Osteocyte (in vitro differentiated cells): ENCODE results near the gene MFSD11. TPM values are rescaled to one million over a fixed set of nuclear protein-coding genes. Genes with fewer than 3 reads are reported as not detected.

Experiments used
- DNase-seq: peaks from one replicate; pipeline ENCODE4 v3.0.0; 2021; ENCODE audit warnings: mixed read lengths; ENCODE audit not compliant: unreplicated experiment; ENCODE audit errors: extremely low spot score
- H3K27ac Mint-ChIP-seq: one replicate; pipeline ENCODE4 v1.8.0; 2021; ENCODE audit warnings: mild to moderate bottlenecking, mixed read lengths; ENCODE audit not compliant: unreplicated experiment
- H3K27me3 Mint-ChIP-seq: one replicate; pipeline ENCODE4 v1.8.0; 2021; ENCODE audit warnings: mixed read lengths; ENCODE audit not compliant: unreplicated experiment
- H3K36me3 Mint-ChIP-seq: one replicate; pipeline ENCODE4 v1.8.0; 2021; ENCODE audit warnings: mixed read lengths; ENCODE audit not compliant: unreplicated experiment
- H3K4me1 Mint-ChIP-seq: one replicate; pipeline ENCODE4 v1.8.0; 2021; ENCODE audit warnings: mixed read lengths; ENCODE audit not compliant: unreplicated experiment
- H3K4me3 Mint-ChIP-seq: one replicate; pipeline ENCODE4 v1.8.0; 2021; ENCODE audit warnings: mild to moderate bottlenecking, moderate library complexity, mixed read lengths; ENCODE audit not compliant: unreplicated experiment
- H3K9me3 Mint-ChIP-seq: one replicate; pipeline ENCODE4 v1.8.0; 2021; ENCODE audit warnings: mixed read lengths; ENCODE audit not compliant: unreplicated experiment
- CTCF ChIP-seq: fragments of 200-600 bp; sonication (generic); IDR thresholded peaks from 2 replicates; pipeline ENCODE4 v1.5.0; 2021; ENCODE audit warnings: antibody characterized with exemption, mild to moderate bottlenecking, moderate library complexity
- total RNA-seq: library from RNA; stranded (reverse); gene quantifications from 2 replicates; pipeline ENCODE4 v1.2.1, GENCODE V29; 2021

Gene MFSD11
- total RNA-seq, 1 donor from 2014 or later, result 33.0 TPM

DNA sequence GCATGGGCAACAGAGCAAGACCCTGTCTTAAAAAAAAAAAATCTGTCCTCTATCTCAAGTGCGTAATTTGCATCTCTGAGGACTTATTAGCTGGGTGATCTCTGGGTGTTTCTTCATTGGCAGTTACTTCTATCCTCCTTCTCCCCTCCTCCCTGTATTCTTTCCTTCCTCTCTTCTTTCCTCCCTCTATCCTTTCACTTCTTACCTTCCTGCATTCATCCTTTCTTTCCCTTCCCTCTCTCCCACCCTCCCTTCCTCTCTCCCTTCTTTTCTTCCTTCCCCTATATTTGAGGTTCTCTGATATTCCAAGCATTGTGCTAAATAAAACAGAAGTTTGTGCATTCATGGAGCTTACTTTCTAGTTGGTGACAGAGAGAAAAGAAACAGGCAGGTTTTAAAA, 10.7 kb downstream of the MFSD11 start:
- TF ChIP-seq CTCF, result no peak
- Mint-ChIP-seq H3K27ac (no peak overlapping the region), H3K36me3 (peaks cover 29% of the 10 kb centered on the region), H3K27me3 (no peaks in the 10 kb centered on the region), H3K4me3 (no peak overlapping the region), H3K9me3 (no peaks in the 10 kb centered on the region), H3K4me1 (peaks cover 6% of the 10 kb centered on the region)
- no peak for DNase-seq

DNA sequence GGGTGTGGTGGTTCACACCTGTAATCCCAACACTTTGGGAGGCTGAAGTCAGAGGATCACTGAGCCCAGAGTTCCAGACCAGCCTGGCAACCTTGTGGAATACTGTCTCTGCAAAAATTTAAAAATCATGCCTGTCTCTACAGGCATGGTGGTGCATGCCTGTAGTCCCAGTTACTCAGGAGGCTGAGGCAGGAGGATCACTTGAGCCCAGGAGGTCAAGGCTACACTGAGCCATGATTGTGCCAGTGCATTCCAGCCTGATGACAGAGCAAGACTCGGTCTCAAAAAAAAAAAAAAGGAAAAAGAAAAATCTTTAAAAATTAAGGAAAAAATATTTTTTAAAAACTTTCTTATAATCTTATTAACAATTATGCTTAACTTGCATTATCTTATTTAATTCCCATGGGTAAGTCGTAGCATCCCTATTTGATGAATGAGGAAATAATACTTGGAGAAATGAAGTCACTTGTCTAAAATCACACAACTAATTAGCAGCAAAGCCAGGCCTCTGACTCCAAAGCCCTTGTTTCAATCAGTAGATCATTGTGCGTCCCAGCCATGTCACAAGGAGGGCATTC, 13.6 kb downstream of the MFSD11 start:
- no peak overlapping the region for H3K4me3 Mint-ChIP-seq
- H3K27ac Mint-ChIP-seq, result no peak overlapping the region
- H3K4me1 Mint-ChIP-seq, result peaks cover 7% of the 10 kb centered on the region
- peaks cover 10% of the 10 kb centered on the region for H3K36me3 Mint-ChIP-seq
- TF ChIP-seq CTCF, result no peak
- H3K9me3 Mint-ChIP-seq, result no peaks in the 10 kb centered on the region
- H3K27me3 Mint-ChIP-seq, result no peaks in the 10 kb centered on the region
- DNase-seq, result no peak

GRCh38 chr17:76752006-76752405, 14.1 kb downstream of the MFSD11 start:
- H3K9me3 Mint-ChIP-seq, result no peaks in the 10 kb centered on the region
- H3K27me3 Mint-ChIP-seq, result no peaks in the 10 kb centered on the region
- no peak overlapping the region for H3K27ac Mint-ChIP-seq
- no peak for TF ChIP-seq CTCF
- H3K4me3 Mint-ChIP-seq, result no peak overlapping the region
- peaks cover 11% of the 10 kb centered on the region for H3K36me3 Mint-ChIP-seq
- DNase-seq, result no peak
- H3K4me1 Mint-ChIP-seq, result peaks cover 7% of the 10 kb centered on the region

DNA sequence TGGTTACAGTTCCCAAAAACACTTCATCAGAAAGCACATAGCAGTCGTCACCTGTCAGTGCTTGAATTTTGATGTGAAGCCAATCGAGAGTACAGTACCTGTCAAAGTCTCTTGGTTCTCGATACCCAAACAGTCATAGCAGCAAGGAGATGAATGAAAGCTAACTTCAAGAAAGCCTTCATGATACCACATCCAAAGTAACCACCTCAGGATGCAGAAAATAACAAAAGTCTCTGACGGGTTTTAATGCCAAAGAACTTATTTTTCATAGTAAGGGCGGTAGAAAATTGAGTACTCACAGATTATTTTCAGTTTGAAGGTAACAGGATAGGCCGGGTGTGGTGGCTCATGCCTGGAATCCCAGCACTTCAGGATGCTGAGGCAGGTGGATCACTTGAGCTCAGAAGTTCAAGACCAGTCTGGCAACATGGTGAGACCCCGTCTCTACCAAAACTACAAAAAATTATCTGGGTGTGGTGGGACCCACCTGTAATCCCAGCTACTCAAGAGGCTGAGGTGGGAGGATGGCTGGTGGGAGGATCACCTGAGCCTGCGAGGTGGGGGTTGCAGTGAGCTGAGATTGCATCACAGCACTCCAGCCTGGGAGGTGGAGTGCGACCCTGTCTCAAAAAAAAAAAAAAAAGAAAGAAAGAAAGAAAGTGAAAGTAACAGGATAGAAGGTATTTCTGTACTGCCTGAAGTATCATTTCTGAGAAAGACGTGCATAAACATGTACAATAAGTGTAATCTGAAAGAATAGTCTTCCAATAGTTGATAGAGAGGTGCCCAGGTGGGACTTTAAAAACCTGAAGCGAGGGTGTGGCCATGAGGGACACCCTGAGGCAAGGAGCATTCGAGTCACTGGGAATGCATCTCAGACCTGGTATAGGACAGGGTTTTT, 15.4 kb downstream of the MFSD11 start:
- peaks cover 7% of the 10 kb centered on the region for H3K4me1 Mint-ChIP-seq
- peaks cover 18% of the 10 kb centered on the region for H3K36me3 Mint-ChIP-seq
- no peak for TF ChIP-seq CTCF
- peak overlapping the region; percentile 63 for H3K27ac Mint-ChIP-seq
- DNase-seq, result no peak
- H3K9me3 Mint-ChIP-seq, result no peaks in the 10 kb centered on the region
- H3K4me3 Mint-ChIP-seq, result no peak overlapping the region
- no peaks in the 10 kb centered on the region for H3K27me3 Mint-ChIP-seq

GRCh38 chr17:76755285-76755684, 17.4 kb downstream of the MFSD11 start:
- Mint-ChIP-seq H3K4me1 (peaks cover 7% of the 10 kb centered on the region), H3K36me3 (peaks cover 22% of the 10 kb centered on the region), H3K9me3 (no peaks in the 10 kb centered on the region), H3K27me3 (no peaks in the 10 kb centered on the region), H3K27ac (no peak overlapping the region), H3K4me3 (no peak overlapping the region)
- DNase-seq, result no peak
- no peak for TF ChIP-seq CTCF
